T-helper 22 cell (primary cell): Measurements from ENCODE around the gene ARMH2.
"Not testable (repeated sequence)": the region's sequence is repeated elsewhere in the genome, so short reads cannot be mapped to it uniquely, and the experiment has no call there.

Experiments
- DNase-seq: peaks from one replicate; pipeline ENCODE4 v3.0.0-alpha.2; 2020; ENCODE audit warnings: low read depth

Gene ARMH2

DNA sequence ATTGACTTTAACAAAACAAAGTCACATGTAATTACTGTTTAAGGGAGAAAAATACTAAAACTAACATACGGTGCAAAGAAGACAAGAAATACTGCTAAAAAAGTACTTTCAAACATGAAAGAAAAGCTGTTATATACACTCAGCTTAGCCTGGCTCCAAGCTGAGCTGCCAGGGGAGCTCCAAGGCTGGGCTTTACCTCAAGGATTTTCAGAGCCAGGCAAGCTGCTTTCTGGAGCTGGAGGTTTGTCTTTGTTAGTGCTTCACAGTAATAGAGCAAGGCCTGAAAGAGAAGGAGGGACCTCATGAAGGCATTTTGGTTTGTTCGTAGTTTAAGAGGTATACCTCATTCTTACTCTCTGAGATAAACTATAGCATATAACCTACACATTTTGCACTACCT, 19.6 kb upstream of the ARMH2 start:
- no peak for DNase-seq

DNA sequence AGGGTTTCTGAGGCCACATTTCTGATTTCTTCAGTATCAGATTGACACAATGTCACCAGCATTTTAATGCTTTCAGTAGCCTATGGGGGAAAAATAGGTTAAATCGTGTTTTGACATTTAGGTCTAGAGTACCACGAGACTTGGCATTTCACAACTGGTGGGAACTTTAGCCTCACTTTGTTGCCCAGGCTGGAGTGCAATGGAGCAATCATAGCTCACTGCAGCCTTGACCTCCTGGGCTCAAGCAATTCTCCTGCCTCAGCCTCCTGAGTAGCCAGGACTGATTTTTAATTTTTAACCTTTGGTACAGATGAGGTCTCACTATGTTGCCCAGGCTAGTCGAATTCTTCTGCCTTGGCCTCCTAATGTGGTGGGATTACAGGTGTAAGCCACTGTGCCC, 11.0 kb upstream of the ARMH2 start:
- no peak for DNase-seq

DNA sequence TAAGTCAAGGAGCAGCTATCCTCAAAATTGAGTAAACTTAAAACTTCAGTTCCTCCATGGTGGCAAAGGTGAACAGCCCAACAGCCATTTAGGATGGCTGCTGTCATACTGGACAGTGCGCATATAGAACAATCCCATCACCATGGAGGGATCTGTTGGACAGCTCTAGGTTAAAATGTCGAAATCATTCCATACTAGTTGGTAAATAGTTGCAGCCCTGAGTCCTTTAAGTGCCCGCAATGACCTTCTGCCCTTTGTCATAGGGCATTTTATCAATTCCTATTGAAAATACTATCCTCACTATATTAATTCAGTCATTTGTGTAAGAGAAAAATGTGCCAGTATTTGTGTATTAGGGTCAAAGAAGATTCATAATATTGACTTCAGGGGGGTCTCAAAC, 8.9 kb upstream of the ARMH2 start:
- no peak for DNase-seq

DNA sequence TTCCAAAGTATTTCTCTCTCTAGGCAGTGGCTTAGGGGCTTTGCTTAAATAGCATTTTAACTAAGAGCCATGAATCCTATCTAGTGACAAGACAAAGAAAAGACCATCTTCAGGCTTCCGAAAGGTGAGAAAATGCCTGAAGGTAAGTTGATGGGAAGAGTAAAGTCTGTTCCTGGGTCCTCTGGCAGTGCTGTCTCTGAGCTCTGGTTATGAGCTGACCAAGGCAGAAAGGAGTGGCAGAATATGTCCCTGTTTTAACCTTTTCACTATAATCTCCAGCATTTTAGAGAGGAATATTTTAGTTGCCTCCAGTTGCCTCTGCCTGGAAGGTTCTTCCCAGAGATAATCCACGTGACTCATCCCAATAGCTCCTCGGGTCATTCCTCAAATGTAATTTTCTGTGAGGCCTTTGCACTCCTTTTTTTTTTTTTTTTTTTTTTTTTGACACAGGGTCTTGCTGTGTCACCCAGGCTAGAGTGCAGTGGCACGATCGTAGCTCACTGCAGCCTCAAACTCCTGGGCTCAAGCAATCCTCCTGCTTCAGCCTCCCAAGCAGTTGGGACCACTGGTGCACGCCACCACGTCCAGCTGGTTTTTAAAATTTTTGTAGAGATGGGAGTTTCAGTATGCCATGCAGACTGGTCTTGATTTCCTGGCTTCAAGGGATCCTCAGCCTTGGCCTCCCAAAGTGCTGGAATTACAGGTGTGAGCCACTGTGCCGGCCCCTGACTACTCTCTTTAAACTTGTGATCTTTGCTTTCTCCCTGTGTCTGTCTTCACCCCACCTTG, 3.7 kb upstream of the ARMH2 start:
- DNase-seq: no peak

DNA sequence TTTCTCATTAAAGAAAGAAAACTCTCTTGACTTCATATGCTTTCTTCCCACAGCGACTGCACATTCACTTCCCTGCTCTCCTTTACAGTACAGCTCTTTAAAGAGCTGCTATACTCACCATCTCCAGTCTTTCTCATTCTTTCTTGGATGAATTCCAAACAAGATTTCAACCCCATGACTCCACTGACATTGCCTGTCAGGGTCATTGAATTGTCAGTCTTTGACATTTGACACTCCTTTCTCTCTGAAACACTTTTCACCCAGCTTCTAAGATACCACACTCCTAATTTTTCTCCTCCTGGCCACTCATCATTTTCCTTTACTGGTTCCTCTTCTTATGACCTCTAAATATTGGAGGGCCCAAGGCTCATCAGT, 811 bp upstream of the ARMH2 start:
- no peak for DNase-seq

DNA sequence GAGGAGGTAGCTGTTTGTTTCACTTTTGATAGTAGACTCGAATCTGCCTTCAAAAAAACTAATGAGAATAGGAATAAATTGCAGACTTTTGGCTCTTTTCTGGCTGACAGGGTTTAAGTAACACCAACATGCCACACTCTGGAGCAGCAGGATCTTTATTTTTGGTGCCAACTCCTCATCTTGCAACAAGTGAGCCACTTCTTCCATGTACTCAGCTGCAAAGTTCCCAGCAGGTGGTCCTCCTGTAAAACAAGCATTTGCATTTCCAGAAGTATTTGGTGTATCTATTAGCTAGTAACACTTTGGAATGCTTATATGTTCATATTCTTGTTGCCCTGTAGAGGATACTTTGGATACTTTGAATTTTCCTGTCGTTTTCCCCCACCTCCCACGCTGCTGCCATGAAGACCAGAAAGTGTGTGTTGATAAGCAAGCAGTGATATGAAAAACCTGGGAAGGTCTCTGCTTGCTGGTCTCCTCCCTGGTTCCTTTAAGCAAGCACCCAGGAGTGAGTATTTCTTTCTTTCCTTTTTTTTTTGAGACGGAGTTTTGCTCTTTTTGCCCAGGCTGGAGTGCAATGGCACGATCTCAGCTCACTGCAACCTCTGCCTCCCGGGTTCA, 1.0 kb downstream of the ARMH2 start:
- no peak for DNase-seq

DNA sequence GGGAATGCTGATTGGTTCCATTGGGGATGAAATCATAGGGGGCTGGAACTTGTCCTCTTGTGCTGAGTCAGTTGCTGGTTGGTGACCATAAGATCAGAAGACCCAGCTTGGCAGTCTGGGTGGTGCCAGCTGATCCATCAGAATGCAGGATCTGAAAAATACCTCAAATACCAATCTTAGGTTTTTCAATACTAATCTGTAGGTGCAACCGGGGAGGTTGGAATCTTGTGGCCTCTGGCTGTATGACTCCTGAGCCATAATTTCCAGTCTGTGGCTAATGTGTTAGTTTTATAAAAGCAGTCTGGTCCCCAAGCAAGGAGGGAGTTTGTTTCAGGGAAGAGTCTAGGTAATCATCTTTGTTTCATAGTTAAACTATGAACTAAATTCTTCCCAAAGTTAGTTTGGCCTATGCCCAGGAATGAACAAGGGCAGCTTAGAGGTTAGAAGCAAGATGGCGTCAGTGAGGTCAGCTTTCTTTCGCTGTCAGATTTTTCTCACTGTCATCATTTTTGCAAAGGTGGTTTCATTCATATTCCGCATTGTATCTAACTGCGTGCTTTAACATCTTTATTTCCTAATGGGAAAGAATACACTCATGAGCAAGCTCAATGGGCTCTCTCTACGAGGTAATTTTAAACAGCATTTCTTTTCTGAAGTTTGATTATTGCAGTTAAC, 2.0 kb downstream of the ARMH2 start:
- no peak for DNase-seq

DNA sequence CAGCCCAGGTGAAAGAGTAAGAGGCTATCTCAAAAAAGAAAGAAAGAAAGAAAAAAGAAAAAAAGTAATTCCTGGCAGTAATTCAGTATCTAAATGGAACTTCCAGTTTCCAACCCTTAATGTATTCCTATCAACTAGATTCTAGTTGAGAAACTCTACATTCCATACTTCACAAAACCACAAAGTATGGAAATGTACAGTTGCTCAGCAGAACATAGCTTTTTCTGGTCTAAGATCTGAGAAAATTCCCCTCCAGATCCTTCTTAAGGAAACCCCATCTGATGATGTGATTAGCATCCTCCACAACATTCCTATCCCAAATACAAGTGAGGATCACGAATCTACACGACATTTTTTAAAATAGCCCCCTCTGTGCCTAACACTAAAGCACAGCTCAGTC, 3.6 kb downstream of the ARMH2 start:
- DNase-seq: no peak

DNA sequence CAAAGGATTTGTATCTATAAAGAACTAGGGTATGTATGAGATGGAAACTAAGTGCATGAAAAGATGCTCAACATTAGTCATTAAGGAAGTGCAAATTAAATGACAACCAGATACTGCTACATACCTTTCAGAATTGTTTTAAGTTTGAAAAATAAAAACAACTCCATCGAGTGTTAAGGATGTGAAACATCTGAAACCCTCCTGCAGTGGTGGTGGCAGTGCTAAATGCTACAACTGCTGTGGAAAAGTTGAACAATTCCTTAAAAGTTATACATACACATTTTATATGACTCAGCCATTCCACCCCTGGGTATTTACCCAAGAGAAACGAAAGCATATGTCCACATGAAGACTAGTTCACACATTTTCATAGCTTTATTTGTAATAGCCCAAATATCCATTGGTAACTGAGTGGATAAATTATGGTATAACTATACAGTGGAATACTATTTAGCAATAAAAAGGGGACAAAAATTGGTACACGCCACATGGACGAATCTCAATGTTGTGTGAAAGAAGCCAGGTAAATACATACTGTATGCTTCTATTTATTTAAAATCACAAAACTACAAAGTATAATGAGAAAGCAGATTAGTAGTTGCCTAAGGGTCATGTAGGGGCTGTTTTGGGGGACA, 10.6 kb downstream of the ARMH2 start:
- DNase-seq: no peak

DNA sequence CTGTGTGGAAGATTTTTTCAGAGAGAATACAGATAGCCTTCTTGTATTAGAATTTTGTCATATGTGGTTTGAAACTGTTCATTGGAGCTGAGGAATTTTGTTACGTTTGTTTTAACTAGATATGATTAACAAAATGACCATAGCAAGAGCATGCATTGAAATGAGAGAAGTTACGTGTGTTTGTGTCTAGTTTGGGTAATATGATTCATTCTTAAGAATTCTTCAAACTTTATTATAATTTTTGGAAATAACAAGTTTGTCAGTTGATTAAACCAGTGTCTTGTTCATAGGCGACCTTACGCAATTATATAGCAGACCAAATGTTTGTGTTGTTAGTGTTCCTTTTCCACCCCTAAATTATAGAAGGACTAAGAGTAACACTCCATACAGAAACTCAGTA, 18.5 kb downstream of the ARMH2 start:
- DNase-seq: no peak

DNA sequence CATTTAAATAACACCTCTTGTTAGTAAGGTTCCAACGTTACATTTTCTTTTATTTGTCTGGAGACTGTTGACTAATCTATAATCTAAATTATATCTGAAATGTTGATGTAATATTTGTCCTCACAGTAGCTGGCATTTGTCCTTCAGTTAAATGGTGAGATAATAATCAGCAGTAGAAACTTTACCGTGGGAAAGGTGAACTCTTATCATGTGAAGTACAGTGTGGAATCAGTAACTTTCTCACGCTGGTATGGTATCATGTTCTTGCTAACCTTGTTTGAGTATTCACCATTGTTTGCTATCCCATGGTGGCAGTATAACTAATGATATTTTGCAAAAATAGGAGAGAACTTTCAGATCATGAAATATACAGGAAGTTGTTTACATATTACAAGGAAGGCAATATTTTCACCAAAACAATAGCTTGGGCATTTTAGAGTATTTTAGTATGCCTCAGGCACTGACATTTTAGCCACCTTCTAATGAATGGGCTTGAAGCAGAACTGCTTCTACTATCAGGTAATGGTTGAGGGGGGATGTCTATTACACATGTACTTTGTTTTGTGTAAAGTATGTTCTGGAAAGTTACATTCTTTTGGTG, 19.2 kb downstream of the ARMH2 start:
- DNase-seq: no peak

DNA sequence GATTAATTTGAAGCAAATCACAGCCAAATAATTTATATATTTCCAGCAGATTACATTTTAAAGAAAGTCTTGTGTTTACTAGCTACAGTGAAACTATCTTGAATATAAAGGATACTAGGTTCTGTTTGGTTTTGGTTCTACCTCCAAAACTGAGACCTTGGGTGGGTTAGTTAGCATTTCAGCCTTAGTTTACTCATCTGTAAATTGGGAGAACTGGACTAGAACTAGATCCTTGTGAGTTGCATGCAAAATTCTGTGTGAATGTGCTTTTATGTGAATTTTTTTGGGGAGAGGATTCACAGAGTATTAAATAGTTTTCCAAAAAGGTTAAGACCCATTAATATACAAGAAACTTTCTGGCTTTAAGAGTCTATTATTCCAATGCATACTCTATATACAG, 19.8 kb downstream of the ARMH2 start:
- DNase-seq: no peak

DNA sequence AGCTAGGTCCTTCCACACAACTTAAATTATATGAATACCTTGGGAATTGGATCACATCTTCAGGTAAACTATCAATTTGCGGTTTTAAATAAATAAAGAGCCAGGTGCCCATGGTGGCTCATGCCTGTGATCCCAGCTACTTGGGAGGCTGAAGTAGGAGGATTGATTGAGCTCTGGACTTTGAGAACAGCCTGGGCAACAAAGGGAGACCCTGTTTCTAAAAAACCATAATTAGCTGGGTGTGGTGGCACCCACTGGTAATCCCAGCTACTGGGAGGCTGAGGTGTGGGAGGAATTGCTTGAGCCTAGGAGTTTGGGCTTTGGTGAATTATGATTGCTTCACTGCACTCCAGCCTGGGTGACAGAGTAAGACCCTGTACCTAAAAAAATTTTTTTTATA, 20.6 kb downstream of the ARMH2 start:
- no peak for DNase-seq

DNA sequence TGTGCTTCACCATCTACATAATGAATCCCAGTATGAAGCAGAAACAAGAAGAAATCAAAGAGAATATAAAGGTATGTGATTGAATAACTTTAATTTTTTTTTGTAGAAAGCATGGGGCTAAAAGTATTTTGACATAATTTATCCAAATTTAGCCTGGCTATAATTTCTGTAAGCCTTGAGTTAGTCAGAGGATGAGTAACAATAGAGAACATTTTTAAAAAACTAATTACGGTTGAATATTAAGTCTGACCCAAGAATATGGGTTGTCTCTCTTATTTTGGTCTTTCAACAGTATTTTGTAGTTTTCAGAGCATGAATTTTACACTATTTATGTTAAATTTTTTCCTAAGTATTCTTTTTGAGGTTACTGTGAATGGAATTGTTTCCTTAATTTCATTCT, 21.5 kb downstream of the ARMH2 start:
- DNase-seq: no peak

DNA sequence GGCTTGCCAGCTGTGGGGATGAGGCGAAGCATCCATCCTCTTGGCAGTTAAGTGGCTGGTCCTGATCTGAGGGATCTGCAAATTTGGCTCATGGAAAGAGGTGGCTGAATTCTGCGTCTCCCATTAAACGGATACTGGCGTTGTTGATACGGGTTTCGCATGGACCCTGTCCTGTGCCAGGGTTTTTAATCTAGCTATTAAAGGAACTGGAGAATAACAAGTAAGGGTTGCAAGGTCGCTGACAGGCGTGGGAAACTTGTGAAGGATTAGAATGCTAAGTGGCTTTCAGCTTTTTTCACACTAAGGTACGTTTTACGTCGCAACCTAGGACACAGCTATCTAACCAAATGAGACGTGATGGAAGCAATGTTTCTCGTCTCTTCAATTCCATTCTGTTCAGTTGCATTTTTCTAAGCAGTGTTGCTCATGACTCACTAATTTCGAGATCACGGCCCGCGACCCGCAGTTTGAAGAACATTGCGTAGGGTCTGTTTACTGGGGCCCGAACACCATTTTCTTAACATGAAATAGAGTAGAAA, 23.1 kb downstream of the ARMH2 start:
- peak; percentile 1 for DNase-seq

DNA sequence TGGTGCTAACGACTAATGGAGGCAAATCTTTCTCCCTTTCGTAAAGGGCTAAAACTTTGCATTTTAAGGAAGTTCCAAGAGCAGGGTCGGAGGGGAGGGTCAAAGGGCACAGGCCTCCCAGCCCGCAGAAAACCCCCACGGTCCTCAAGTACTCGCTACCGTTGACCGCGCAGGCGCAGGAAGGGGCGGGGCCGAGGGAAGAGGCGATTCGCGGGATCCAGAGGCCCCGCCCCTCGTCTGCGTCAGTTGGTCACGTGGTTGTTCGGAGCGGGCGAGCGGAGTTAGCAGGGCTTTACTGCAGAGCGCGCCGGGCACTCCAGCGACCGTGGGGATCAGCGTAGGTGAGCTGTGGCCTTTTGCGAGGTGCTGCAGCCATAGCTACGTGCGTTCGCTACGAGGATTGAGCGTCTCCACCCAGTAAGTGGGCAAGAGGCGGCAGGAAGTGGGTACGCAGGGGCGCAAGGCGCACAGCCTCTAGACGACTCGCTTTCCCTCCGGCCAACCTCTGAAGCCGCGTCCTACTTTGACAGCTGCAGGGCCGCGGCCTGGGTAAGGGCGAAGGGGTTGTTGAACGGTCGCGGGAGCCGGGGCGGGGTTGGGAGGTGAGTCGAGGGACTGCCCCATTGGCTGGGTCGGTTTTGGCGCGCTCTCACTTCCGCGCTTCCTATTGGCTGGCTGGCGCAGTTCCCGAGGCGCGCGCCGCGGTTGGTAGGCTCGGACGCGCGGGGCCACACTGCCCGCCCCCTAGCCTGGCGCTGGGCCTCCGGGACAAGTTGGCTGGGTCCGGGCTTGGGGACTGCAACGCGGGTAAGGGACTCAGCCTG, 23.8 kb downstream of the ARMH2 start, which contains the start of gene GMNN:
TSS of gene GMNN (plus strand) at position 242 of the 824 bp plus-strand sequence. CDS start 2,310 bp downstream, outside the sequence.
- peak; percentile 96 for DNase-seq

DNA sequence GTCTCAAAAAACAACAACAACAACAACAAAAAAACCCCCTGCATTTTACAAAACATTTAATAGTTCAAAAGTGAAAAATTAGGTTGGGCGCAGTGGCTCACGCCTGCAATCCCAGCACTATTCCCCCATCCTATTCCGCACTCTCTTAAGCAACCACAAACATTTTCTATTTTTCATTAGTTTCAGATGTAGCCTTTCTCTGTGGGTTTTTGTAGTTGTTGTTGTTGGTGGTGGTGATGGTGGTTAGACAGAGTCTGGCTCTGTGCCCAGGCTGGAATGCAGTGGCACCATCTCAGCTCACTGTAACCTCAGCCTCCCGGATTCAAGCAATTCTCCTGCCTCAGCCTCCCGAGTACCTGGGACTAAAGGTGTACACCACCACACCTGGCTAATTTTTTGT, 30.4 kb downstream of the ARMH2 start:
- DNase-seq: no peak

DNA sequence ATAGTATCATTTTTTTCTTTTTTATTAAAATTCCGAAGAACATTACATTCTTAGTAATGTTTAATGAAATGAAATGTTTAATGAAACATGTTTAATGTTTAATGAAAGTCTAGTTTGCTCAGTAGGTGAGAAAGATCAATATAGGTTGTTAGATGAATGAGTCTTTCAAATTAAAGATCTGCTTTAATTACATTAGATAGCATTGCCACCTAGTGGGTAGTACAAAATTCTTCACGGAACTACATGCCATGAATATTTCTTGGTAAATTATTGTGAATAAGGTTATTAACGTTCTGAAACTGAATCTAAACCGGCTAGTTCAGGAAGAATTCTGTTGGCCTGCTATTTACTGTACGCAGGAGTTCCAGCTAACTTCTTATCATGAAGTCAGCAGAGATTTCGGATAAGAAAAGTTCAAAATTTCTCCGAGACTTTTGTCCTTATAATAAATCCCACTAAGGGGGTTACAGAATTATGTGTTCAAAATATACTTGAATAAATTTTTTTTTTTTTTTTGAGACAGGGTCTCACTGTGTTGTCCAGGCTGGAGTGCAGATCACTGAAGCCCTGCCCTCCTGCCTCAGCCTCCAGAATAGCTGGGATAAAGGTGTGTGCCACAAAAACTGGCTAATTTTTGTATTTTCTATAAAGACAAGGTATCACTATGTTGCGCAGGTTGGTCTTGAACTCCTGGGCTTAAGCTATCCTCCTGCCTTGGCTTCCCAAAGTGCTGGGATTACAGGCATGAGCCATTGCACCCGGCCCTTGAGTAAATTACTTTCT, 31.8 kb downstream of the ARMH2 start:
- no peak for DNase-seq

DNA sequence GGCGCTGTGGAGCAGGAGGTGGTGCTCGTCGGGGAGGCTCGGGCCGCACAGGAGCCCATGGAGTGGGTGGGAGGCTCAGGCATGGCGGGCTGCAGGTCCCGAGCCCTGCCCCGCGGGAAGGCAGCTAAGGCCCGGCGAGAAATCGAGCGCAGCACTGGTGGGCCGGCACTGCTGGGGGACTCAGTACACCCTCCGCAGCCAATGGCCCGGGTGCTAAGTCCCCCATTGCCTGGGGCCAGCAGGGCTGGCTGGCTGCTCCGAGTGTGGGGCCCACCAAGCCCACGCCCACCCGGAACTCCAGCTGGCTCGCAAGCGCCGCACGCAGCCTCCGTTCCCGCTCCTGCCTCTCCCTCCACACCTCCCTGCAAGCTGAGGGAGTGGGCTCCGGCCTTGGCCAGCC, 32.7 kb downstream of the ARMH2 start:
- DNase-seq: not testable (repeated sequence)
